Activated CD8-positive, alpha-beta T cell treated with anti-CD3 and anti-CD28 coated beads for 36 hours (primary cell): ENCODE data around the gene TEKT3. TPM values are rescaled to one million over a fixed set of nuclear protein-coding genes. Genes with fewer than 3 reads are reported as not detected.

Experiments used
- ATAC-seq: fragments of 200-7000 bp; cut with Tn5 transposase; one replicate; pipeline ENCODE4 v1.10.0; 2021; ENCODE audit warnings: mild to moderate bottlenecking, moderate library complexity
- CTCF ChIA-PET: fragments of 350-600 bp; sonication (Branson Sonifier 250); formaldehyde crosslinking; loops from one replicate; lab custom pipeline; 2021; ENCODE audit warnings: antibody characterized with exemption; lab: Charles Lee
- POLR2A ChIA-PET: fragments of 350-600 bp; sonication (Branson Sonifier 250); formaldehyde crosslinking; loops from one replicate; lab custom pipeline; 2021; ENCODE audit warnings: antibody characterized with exemption; lab: Charles Lee
- DNase-seq: peaks from one replicate; pipeline ENCODE4 v3.0.0-alpha.2; 2020
- H3K27ac Mint-ChIP-seq: one replicate; pipeline ENCODE4 v1.8.0; 2021; ENCODE audit warnings: mild to moderate bottlenecking, mixed read lengths
- H3K27me3 Mint-ChIP-seq: one replicate; pipeline ENCODE4 v1.8.0; 2021; ENCODE audit warnings: mixed read lengths
- H3K36me3 Mint-ChIP-seq: one replicate; pipeline ENCODE4 v1.8.0; 2021; ENCODE audit warnings: low read depth, mixed read lengths
- H3K4me1 Mint-ChIP-seq: one replicate; pipeline ENCODE4 v1.8.0; 2021; ENCODE audit warnings: low read depth, mixed read lengths
- H3K4me3 Mint-ChIP-seq: one replicate; pipeline ENCODE4 v1.8.0; 2021; ENCODE audit warnings: mild to moderate bottlenecking, moderate library complexity, mixed read lengths
- H3K9me3 Mint-ChIP-seq: one replicate; pipeline ENCODE4 v1.8.0; 2021; ENCODE audit warnings: mixed read lengths
- intact Hi-C: fragments of 100-400 bp; cut with micrococcal nuclease; formaldehyde crosslinking; loops from one replicate; pipeline ENCODE4 v1.10.0; 2022
- total RNA-seq, 2 experiments: library from RNA; stranded (reverse); gene quantifications; one replicate each; pipeline ENCODE4 v1.2.3, GENCODE V29; 2021
- TF ChIP-seq, protein P1 (sequence below): fragments of 200-600 bp; IDR thresholded peaks from one replicate; pipeline ENCODE4 v1.8.0; 2022; ENCODE audit warnings: antibody characterized with exemption, mild to moderate bottlenecking

The TEKT3 gene
- total RNA-seq, 2 experiments from 2014 or later: not detected

- no peak overlapping the region for H3K4me3 Mint-ChIP-seq
- no peak overlapping the region for H3K27ac Mint-ChIP-seq
- no peaks in the 10 kb centered on the region for H3K4me1 Mint-ChIP-seq
- no peaks in the 10 kb centered on the region for H3K36me3 Mint-ChIP-seq
- no peaks in the 10 kb centered on the region for H3K9me3 Mint-ChIP-seq
- POLR2A ChIA-PET: no interaction called here
- CTCF ChIA-PET: no interaction called here
- TF ChIP-seq, protein P1, sequence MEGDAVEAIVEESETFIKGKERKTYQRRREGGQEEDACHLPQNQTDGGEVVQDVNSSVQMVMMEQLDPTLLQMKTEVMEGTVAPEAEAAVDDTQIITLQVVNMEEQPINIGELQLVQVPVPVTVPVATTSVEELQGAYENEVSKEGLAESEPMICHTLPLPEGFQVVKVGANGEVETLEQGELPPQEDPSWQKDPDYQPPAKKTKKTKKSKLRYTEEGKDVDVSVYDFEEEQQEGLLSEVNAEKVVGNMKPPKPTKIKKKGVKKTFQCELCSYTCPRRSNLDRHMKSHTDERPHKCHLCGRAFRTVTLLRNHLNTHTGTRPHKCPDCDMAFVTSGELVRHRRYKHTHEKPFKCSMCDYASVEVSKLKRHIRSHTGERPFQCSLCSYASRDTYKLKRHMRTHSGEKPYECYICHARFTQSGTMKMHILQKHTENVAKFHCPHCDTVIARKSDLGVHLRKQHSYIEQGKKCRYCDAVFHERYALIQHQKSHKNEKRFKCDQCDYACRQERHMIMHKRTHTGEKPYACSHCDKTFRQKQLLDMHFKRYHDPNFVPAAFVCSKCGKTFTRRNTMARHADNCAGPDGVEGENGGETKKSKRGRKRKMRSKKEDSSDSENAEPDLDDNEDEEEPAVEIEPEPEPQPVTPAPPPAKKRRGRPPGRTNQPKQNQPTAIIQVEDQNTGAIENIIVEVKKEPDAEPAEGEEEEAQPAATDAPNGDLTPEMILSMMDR: no peak
- intact Hi-C loops: no loop called here
- DNase-seq (no peak), ATAC-seq (no peak)
- peaks cover 9% of the 10 kb centered on the region for H3K27me3 Mint-ChIP-seq
Measured at GRCh38 chr17:15293558-15293957, 47.8 kb downstream of the TEKT3 start.

GRCh38 chr17:15291674-15292361 is 49.6 kb downstream of the TEKT3 start:
- ChIA-PET CTCF (interaction anchor here (1.4 kb wide), 1 partner anchor 43 kb away, joined by 3 read pairs; no protein-coding TSS in a partner anchor), POLR2A (no interaction called here)
- H3K9me3 Mint-ChIP-seq: no peaks in the 10 kb centered on the region
- H3K36me3 Mint-ChIP-seq: no peaks in the 10 kb centered on the region
- H3K4me3 Mint-ChIP-seq: no peak overlapping the region
- TF ChIP-seq, protein P1: no peak
- H3K27me3 Mint-ChIP-seq: peaks cover 16% of the 10 kb centered on the region
- no peaks in the 10 kb centered on the region for H3K4me1 Mint-ChIP-seq
- H3K27ac Mint-ChIP-seq: no peak overlapping the region
- intact Hi-C loops: no loop called here
- DNase-seq (no peak), ATAC-seq (no peak)

DNA sequence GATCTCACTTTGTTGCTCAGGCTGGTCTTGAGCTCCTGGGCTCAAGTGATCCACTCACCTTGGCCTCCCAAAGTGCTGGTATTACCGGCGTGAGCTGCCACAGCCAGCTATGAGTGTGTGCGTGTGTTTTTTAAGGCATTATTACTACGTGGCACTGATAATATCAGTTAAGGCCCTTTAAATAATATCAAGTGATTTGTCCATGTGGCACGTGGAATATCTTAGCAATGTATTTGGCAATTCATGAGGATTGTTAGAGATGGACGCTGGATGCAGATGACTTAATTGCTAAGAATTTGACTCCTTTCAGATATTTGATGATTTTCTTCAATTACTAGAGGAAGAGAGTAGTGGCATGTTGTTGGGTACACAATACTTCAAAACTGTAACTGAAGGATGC is 50.8 kb downstream of the TEKT3 start:
- ATAC-seq (no peak), DNase-seq (no peak)
- intact Hi-C loops: no loop called here
- Mint-ChIP-seq H3K9me3 (no peaks in the 10 kb centered on the region), H3K27me3 (peaks cover 16% of the 10 kb centered on the region), H3K27ac (no peak overlapping the region), H3K4me3 (no peak overlapping the region), H3K36me3 (no peaks in the 10 kb centered on the region), H3K4me1 (no peaks in the 10 kb centered on the region)
- POLR2A ChIA-PET: no interaction called here
- TF ChIP-seq, protein P1: no peak
- CTCF ChIA-PET: interaction anchor here (0.8 kb wide), 1 partner anchor 213 kb away, joined by 3 read pairs; no protein-coding TSS in a partner anchor

- ATAC-seq: no peak
Measured at GRCh38 chr17:15289285-15290183, 51.9 kb downstream of the TEKT3 start.

More at GRCh38 chr17:15289285-15290183, 51.9 kb downstream of the TEKT3 start:
- intact Hi-C loops: no loop called here
- TF ChIP-seq, protein P1: no peak
- ChIA-PET POLR2A (no interaction called here), CTCF (no interaction called here)
- Mint-ChIP-seq H3K27ac (no peak overlapping the region), H3K4me3 (no peak overlapping the region), H3K9me3 (no peaks in the 10 kb centered on the region), H3K36me3 (no peaks in the 10 kb centered on the region), H3K27me3 (peaks cover 17% of the 10 kb centered on the region), H3K4me1 (no peaks in the 10 kb centered on the region)
- DNase-seq: no peak
